HEK293 (cell line): ENCODE data around the gene SIN3A.
A peak's percentile ranks its signal among the peaks of the same experiment; 100 is the strongest.
"Not testable (repeated sequence)": the region's sequence is repeated elsewhere in the genome, so short reads cannot be mapped to it uniquely, and the experiment has no call there.

ENCODE experiments used
- CTCF ChIA-PET: fragments of 350-600 bp; formaldehyde crosslinking; extraction: SDS; loops from one replicate; lab custom pipeline; 2021; ENCODE audit warnings: antibody characterized with exemption; lab: Yijun Ruan, JAX
- POLR2A ChIA-PET: fragments of 300-600 bp; formaldehyde crosslinking; extraction: SDS; loops from one replicate; lab custom pipeline; 2020; ENCODE audit warnings: antibody characterized with exemption, inconsistent platforms; lab: Yijun Ruan, JAX
- H3K27ac ChIP-seq: fragments of 200-500 bp; sonication (Bioruptor generic); 2 replicates; pipeline ENCODE4 v1.5.1; 2014; ENCODE audit warnings: low read depth, low read length, control low read depth, inconsistent platforms; ENCODE audit errors: extremely low read depth
- H3K36me3 ChIP-seq, 2 experiments: fragments of 200-500 bp in 1 of 2; sonication (Bioruptor generic) in 1 of 2; 1 replicate in 1 of 2; 2 replicates in 1 of 2; pipeline ENCODE4 v1.5.1; 2014 to 2017; ENCODE audit warnings: inconsistent platforms in 2 of 2, low read length in 2 of 2; ENCODE audit not compliant: control insufficient read depth in 2 of 2, insufficient read depth in 1 of 2
- H3K4me1 ChIP-seq: fragments of 200-500 bp; sonication (Bioruptor generic); 2 replicates; pipeline ENCODE4 v1.5.1; 2014; ENCODE audit warnings: mild to moderate bottlenecking, low read length, inconsistent platforms; ENCODE audit not compliant: control insufficient read depth, insufficient read depth
- H3K4me3 ChIP-seq: 2 replicates; pipeline ENCODE4 v1.5.1; 2011; ENCODE audit warnings: low read depth, mild to moderate bottlenecking, control low read depth, low read length, moderate library complexity
- H3K9me3 ChIP-seq: fragments of 200-500 bp; sonication (Bioruptor generic); 2 replicates; pipeline ENCODE4 v1.5.1; 2014; ENCODE audit warnings: low read depth, low read length, inconsistent platforms; ENCODE audit not compliant: control insufficient read depth, insufficient read depth
- GLIS1 ChIP-seq: fragments of 450-650 bp; formaldehyde crosslinking; IDR thresholded peaks from 2 replicates; pipeline ENCODE4 v1.5.1; 2016; ENCODE audit warnings: missing biosample characterization, missing genetic modification characterization
- KLF9 ChIP-seq: fragments of 450-650 bp; formaldehyde crosslinking; IDR thresholded peaks from 2 replicates; pipeline ENCODE4 v1.5.1; 2016; ENCODE audit warnings: missing biosample characterization, missing genetic modification characterization, low read depth
- TCF7L2 ChIP-seq: IDR thresholded peaks from 2 replicates; pipeline ENCODE4 v1.6.1; 2011; ENCODE audit warnings: low read depth, mild to moderate bottlenecking, inconsistent platforms, low read length, moderate library complexity, borderline replicate concordance
- ZBTB7A ChIP-seq: fragments of 450-650 bp; formaldehyde crosslinking; IDR thresholded peaks from 2 replicates; pipeline ENCODE4 v1.5.1; 2016; ENCODE audit warnings: low read depth, missing biosample characterization, missing genetic modification characterization
- ZBTB8A ChIP-seq: fragments of 450-650 bp; formaldehyde crosslinking; IDR thresholded peaks from 2 replicates; pipeline ENCODE4 v1.5.1; 2016; ENCODE audit warnings: missing biosample characterization, missing genetic modification characterization
- ZNF112 ChIP-seq: fragments of 450-650 bp; formaldehyde crosslinking; IDR thresholded peaks from 2 replicates; pipeline ENCODE4 v1.5.0; 2017; ENCODE audit warnings: missing biosample characterization, missing genetic modification characterization
- ZNF416 ChIP-seq: fragments of 450-650 bp; formaldehyde crosslinking; IDR thresholded peaks from 2 replicates; pipeline ENCODE4 v1.5.1; 2016; ENCODE audit warnings: missing biosample characterization, missing genetic modification characterization
- ZNF529 ChIP-seq: fragments of 450-650 bp; formaldehyde crosslinking; IDR thresholded peaks from 2 replicates; pipeline ENCODE4 v1.5.1; 2017; ENCODE audit warnings: missing genetic modification characterization, missing biosample characterization; ENCODE audit not compliant: insufficient replicate concordance
- ZNF549 ChIP-seq: fragments of 450-650 bp; IDR thresholded peaks from 2 replicates; pipeline ENCODE4 v1.5.1; 2018; ENCODE audit warnings: missing biosample characterization, missing genetic modification characterization, mild to moderate bottlenecking, inconsistent platforms, moderate library complexity
- TF ChIP-seq, protein P1 (sequence below): fragments of 450-650 bp; formaldehyde crosslinking; IDR thresholded peaks from 2 replicates; pipeline ENCODE4 v1.5.1; 2017; ENCODE audit warnings: missing biosample characterization, missing genetic modification characterization
- TF ChIP-seq, protein P2 (sequence below): fragments of 450-650 bp; formaldehyde crosslinking; IDR thresholded peaks from 2 replicates; pipeline ENCODE4; 2016; ENCODE audit warnings: missing biosample characterization, missing genetic modification characterization
- TF ChIP-seq, protein P3 (sequence below): fragments of 450-650 bp; formaldehyde crosslinking; conservative IDR thresholded peaks from 2 replicates; pipeline ENCODE4 v1.5.1; 2016; ENCODE audit warnings: low read depth, missing biosample characterization, missing genetic modification characterization
- TF ChIP-seq, protein P4 (sequence below): fragments of 450-650 bp; formaldehyde crosslinking; IDR thresholded peaks from 2 replicates; pipeline ENCODE4 v1.5.1; 2017; ENCODE audit warnings: missing biosample characterization, missing genetic modification characterization

SIN3A gene

DNA sequence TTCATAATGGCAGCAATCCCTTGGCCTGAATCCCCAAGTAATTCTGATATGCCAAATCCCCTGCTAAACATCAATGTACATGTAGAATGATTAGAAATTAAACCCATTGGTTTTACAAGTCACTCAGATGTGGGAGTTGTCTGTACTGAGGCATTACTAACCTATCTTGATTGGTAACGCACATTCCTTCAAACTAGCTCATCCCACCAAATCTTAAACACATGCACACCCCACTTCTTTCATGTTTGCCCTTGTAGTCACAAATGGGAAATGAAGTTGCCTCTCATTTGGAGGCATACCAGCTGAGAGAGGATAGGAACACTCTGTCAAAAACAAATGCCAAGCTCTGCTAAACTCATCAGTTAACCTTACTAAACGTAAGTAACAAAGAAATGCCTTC lies 54.0 kb downstream of the SIN3A start (continued):
- TF ChIP-seq, protein P1, sequence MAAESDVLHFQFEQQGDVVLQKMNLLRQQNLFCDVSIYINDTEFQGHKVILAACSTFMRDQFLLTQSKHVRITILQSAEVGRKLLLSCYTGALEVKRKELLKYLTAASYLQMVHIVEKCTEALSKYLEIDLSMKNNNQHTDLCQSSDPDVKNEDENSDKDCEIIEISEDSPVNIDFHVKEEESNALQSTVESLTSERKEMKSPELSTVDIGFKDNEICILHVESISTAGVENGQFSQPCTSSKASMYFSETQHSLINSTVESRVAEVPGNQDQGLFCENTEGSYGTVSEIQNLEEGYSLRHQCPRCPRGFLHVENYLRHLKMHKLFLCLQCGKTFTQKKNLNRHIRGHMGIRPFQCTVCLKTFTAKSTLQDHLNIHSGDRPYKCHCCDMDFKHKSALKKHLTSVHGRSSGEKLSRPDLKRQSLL (tag by site-specific recombination) = no peak
- TF ChIP-seq, protein P2, sequence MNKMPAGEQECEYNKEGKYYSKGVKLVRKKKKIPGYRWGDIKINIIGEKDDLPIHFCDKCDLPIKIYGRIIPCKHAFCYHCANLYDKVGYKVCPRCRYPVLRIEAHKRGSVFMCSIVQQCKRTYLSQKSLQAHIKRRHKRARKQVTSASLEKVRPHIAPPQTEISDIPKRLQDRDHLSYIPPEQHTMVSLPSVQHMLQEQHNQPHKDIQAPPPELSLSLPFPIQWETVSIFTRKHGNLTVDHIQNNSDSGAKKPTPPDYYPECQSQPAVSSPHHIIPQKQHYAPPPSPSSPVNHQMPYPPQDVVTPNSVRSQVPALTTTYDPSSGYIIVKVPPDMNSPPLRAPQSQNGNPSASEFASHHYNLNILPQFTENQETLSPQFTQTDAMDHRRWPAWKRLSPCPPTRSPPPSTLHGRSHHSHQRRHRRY (tag by site-specific recombination) = no peak
- TF ChIP-seq ZBTB7A (tag by site-specific recombination) = no peak
- TF ChIP-seq, protein P3, sequence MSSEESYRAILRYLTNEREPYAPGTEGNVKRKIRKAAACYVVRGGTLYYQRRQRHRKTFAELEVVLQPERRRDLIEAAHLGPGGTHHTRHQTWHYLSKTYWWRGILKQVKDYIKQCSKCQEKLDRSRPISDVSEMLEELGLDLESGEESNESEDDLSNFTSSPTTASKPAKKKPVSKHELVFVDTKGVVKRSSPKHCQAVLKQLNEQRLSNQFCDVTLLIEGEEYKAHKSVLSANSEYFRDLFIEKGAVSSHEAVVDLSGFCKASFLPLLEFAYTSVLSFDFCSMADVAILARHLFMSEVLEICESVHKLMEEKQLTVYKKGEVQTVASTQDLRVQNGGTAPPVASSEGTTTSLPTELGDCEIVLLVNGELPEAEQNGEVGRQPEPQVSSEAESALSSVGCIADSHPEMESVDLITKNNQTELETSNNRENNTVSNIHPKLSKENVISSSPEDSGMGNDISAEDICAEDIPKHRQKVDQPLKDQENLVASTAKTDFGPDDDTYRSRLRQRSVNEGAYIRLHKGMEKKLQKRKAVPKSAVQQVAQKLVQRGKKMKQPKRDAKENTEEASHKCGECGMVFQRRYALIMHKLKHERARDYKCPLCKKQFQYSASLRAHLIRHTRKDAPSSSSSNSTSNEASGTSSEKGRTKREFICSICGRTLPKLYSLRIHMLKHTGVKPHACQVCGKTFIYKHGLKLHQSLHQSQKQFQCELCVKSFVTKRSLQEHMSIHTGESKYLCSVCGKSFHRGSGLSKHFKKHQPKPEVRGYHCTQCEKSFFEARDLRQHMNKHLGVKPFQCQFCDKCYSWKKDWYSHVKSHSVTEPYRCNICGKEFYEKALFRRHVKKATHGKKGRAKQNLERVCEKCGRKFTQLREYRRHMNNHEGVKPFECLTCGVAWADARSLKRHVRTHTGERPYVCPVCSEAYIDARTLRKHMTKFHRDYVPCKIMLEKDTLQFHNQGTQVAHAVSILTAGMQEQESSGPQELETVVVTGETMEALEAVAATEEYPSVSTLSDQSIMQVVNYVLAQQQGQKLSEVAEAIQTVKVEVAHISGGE = no peak
- TF ChIP-seq ZBTB8A (tag by site-specific recombination) = no peak
- TF ChIP-seq ZNF549 (tag by site-specific recombination) = no peak
- no peak for TF ChIP-seq KLF9 (tag by site-specific recombination)
- TF ChIP-seq, protein P4, sequence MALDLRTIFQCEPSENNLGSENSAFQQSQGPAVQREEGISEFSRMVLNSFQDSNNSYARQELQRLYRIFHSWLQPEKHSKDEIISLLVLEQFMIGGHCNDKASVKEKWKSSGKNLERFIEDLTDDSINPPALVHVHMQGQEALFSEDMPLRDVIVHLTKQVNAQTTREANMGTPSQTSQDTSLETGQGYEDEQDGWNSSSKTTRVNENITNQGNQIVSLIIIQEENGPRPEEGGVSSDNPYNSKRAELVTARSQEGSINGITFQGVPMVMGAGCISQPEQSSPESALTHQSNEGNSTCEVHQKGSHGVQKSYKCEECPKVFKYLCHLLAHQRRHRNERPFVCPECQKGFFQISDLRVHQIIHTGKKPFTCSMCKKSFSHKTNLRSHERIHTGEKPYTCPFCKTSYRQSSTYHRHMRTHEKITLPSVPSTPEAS (tag by site-specific recombination) = no peak
- TF ChIP-seq ZNF416 (tag by site-specific recombination) = no peak
- TF ChIP-seq ZNF112 (tag by site-specific recombination) = no peak
- no peak for TF ChIP-seq TCF7L2

DNA sequence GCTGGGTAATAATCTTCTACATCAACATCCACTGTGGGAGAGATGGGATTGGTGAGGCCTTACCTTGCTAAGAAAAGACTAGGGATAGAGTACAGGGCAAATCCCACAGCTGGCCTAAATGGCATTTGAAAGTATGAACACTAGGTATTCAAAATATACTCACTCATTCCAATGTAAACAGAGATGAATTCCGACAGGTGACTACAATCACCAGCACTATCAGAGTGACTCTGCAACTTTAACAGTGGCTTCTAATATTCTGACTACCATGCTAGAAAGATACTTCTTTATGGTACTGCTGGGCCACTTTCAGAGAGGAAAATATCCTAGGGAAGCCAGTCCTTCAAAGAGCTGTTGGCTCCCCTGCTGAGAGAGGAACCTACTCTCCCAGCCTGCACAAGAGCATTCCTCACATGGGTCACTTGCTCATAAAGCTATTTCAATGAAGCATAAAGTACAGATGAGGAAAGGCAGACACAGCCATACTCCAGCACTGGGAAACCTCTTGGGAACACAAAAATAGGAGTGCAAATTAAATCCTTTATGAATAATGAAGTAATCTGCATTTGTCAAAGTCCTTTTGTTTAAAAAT lies 61.6 kb downstream of the SIN3A start:
- TF ChIP-seq ZBTB7A (tag by site-specific recombination) (no peak), ZNF529 (no peak), GLIS1 (peak; percentile 44)
- ChIA-PET POLR2A (no interaction called here), CTCF (interaction anchor here (0.6 to 1.5 kb wide), 4 partner anchors 20 to 64 kb away, joined by 3 to 5 read pairs (median 4); partner anchors contain the start of gene MAN2C1)
- peaks cover 67 to 96% of the 10 kb centered on the region in 2 experiments for H3K36me3 ChIP-seq
- H3K4me3 ChIP-seq = no peak overlapping the region
- H3K4me1 ChIP-seq = no peaks in the 10 kb centered on the region
- H3K9me3 ChIP-seq = no peaks in the 10 kb centered on the region
- no peak overlapping the region for H3K27ac ChIP-seq

DNA sequence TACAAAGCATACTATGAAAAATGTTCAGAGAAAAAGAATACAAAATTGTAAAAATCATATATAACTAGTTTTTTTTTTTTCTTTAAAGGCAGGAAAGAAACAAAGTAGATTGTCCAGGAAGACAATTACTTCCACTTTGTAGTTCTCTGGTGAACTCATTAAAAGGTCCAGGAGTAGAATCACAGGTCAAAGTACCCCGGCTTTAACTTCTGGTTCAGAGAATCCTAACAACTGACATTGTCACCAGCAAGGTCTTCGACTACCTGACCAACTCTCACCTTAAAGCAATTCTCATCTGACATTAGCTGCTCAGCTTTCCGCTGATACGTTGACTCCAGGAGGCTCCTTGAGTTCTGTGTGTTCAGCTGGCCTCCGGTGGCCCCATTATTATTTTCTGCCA lies 67.5 kb downstream of the SIN3A start:
- H3K9me3 ChIP-seq, H3K4me1 ChIP-seq, H3K4me3 ChIP-seq, H3K27ac ChIP-seq, CTCF ChIA-PET: not testable (repeated sequence)
- POLR2A ChIA-PET = interaction anchor here (1.1 kb wide), 1 partner anchor 10 kb away, joined by 3 read pairs; no protein-coding TSS in a partner anchor
- peaks cover 74 to 87% of the 10 kb centered on the region in 2 experiments for H3K36me3 ChIP-seq
